HL-60 (cell line): ENCODE measurements around the gene NFYC.

Experiments used
- DNase-seq, 2 experiments: peaks; one replicate each; pipeline ENCODE4 v3.0.0-alpha.2; 2010 to 2020; ENCODE audit warnings: low read depth in 1 of 2, low spot score in 1 of 2
- H3K27ac ChIP-seq: fragments of 250-450 bp; sonication (Bioruptor Pico); replicated peaks from 2 replicates; pipeline ENCODE4 v1.5.1; 2020; ENCODE audit warnings: mild to moderate bottlenecking, moderate library complexity
- H3K27me3 ChIP-seq: fragments of 250-450 bp; sonication (Bioruptor Pico); 2 replicates; pipeline ENCODE4 v1.5.1; 2021; ENCODE audit warnings: mild to moderate bottlenecking, moderate library complexity; ENCODE audit not compliant: insufficient read depth, poor library complexity, severe bottlenecking
- H3K4me3 ChIP-seq: replicated peaks from 2 replicates; pipeline ENCODE4 v1.5.1; 2011; ENCODE audit warnings: mild to moderate bottlenecking, control low read depth, low read length; ENCODE audit not compliant: insufficient read depth
- GABPA ChIP-seq: IDR thresholded peaks from 2 replicates; pipeline ENCODE4 v1.6.1; 2012; ENCODE audit warnings: low read depth
- POLR2AphosphoS5 ChIP-seq: IDR thresholded peaks from 2 replicates; pipeline ENCODE4 v1.6.1; 2012; ENCODE audit warnings: low read depth
- SPI1 ChIP-seq: IDR thresholded peaks from 2 replicates; pipeline ENCODE4 v1.6.1; 2012; ENCODE audit warnings: low read depth, mild to moderate bottlenecking, borderline replicate concordance
- TF ChIP-seq, protein P1 (sequence below): IDR thresholded peaks from one replicate; pipeline ENCODE4 v1.5.1; 2011; ENCODE audit warnings: low read length, control low read depth, inconsistent platforms; ENCODE audit not compliant: insufficient read depth
- TF ChIP-seq, protein P2 (sequence below): IDR thresholded peaks from 2 replicates; pipeline ENCODE4 v1.6.1; 2012; ENCODE audit warnings: low read depth; ENCODE audit not compliant: insufficient replicate concordance

NFYC gene

DNA sequence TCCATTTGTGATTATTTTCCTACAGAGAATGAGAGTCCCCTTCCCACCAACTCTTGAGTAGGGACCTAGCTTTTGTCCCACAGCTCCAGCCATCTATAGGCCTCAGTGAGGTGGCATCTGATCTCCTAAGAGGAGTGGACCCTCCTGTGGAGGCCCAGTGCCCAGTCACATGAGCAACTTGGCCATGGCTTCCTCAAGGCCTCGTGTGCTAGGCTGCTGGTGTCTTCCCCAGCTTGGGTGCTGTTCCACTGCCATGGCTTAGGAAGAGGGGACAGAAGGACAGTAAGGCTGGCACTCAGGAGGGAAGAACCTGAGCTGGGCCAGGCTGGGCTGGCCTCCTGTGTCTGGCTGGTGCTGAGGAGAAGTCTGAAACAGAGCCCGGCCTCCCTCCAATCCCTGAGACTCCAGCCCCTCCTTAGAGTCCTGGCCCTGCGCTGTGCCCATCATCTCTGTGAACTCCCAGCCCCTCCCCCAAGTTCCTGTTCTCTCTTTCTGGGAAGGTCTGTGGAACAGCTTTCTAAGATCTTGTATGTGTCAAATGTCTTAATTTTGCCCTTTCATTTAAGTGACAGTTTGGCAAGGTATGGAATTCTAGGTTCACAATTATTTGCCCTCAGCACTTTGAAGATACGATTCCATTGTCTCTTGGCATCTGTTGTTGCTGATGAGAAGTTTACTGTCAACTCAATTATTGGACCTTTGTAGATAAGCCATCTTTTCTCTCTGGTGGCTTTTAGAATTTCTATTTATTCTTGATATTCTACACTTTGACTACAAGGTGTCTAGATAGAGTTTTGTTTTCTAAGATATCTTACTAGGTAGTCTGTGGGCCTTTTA lies 85.0 kb downstream of the NFYC start:
- no peak for TF ChIP-seq GABPA
- no peak for TF ChIP-seq POLR2AphosphoS5
- TF ChIP-seq, protein P1, sequence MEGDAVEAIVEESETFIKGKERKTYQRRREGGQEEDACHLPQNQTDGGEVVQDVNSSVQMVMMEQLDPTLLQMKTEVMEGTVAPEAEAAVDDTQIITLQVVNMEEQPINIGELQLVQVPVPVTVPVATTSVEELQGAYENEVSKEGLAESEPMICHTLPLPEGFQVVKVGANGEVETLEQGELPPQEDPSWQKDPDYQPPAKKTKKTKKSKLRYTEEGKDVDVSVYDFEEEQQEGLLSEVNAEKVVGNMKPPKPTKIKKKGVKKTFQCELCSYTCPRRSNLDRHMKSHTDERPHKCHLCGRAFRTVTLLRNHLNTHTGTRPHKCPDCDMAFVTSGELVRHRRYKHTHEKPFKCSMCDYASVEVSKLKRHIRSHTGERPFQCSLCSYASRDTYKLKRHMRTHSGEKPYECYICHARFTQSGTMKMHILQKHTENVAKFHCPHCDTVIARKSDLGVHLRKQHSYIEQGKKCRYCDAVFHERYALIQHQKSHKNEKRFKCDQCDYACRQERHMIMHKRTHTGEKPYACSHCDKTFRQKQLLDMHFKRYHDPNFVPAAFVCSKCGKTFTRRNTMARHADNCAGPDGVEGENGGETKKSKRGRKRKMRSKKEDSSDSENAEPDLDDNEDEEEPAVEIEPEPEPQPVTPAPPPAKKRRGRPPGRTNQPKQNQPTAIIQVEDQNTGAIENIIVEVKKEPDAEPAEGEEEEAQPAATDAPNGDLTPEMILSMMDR = no peak
- TF ChIP-seq, protein P2, sequence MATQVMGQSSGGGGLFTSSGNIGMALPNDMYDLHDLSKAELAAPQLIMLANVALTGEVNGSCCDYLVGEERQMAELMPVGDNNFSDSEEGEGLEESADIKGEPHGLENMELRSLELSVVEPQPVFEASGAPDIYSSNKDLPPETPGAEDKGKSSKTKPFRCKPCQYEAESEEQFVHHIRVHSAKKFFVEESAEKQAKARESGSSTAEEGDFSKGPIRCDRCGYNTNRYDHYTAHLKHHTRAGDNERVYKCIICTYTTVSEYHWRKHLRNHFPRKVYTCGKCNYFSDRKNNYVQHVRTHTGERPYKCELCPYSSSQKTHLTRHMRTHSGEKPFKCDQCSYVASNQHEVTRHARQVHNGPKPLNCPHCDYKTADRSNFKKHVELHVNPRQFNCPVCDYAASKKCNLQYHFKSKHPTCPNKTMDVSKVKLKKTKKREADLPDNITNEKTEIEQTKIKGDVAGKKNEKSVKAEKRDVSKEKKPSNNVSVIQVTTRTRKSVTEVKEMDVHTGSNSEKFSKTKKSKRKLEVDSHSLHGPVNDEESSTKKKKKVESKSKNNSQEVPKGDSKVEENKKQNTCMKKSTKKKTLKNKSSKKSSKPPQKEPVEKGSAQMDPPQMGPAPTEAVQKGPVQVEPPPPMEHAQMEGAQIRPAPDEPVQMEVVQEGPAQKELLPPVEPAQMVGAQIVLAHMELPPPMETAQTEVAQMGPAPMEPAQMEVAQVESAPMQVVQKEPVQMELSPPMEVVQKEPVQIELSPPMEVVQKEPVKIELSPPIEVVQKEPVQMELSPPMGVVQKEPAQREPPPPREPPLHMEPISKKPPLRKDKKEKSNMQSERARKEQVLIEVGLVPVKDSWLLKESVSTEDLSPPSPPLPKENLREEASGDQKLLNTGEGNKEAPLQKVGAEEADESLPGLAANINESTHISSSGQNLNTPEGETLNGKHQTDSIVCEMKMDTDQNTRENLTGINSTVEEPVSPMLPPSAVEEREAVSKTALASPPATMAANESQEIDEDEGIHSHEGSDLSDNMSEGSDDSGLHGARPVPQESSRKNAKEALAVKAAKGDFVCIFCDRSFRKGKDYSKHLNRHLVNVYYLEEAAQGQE = no peak
- TF ChIP-seq SPI1 = no peak
- no peak for DNase-seq

DNA sequence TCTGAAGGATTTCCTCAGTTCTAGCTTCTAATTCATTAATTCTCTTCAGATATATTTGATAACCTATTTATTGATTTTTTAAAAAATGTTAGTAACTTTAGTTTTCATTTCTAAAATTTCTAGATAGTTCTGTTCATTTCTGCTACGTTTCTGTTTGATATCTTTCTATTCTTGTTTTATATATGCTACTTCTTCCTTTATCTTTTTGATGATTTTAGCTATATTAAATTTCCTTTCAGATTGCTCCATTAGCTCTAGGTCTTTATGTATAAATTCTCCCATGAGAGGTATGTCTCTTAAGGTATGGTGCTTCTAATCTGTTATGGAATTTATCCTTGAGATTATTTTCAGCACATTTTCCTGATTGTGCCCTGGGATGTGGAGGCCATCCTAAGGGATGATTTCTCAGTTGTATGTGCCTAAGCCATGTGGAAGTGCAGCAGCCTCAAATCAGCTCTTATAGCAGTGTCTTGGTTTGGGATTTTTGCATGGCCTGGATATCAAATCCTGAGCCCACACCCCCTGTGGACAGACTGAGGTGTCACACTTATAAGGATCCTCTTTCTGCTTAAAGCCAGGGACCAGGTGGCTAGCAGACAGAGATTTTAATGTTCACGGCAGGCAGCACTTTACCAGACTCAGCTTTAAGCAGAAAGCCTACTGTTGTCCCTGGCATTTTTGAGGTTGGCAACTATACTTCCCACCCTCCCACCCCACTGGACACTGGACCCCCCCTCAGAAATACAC lies 85.9 kb downstream of the NFYC start:
- no peak for DNase-seq
- TF ChIP-seq SPI1 (no peak), POLR2AphosphoS5 (no peak), GABPA (no peak)
- TF ChIP-seq, protein P1 = no peak
- TF ChIP-seq, protein P2 = no peak
- Histone ChIP-seq H3K27me3 (peaks cover 2% of the 10 kb centered on the region), H3K27ac (no peak overlapping the region), H3K4me3 (no peak overlapping the region)

More for the DNA sequence above, 85.0 kb downstream of the NFYC start:
- H3K4me3 ChIP-seq = no peak overlapping the region
- H3K27me3 ChIP-seq = no peaks in the 10 kb centered on the region
- no peak overlapping the region for H3K27ac ChIP-seq

DNA sequence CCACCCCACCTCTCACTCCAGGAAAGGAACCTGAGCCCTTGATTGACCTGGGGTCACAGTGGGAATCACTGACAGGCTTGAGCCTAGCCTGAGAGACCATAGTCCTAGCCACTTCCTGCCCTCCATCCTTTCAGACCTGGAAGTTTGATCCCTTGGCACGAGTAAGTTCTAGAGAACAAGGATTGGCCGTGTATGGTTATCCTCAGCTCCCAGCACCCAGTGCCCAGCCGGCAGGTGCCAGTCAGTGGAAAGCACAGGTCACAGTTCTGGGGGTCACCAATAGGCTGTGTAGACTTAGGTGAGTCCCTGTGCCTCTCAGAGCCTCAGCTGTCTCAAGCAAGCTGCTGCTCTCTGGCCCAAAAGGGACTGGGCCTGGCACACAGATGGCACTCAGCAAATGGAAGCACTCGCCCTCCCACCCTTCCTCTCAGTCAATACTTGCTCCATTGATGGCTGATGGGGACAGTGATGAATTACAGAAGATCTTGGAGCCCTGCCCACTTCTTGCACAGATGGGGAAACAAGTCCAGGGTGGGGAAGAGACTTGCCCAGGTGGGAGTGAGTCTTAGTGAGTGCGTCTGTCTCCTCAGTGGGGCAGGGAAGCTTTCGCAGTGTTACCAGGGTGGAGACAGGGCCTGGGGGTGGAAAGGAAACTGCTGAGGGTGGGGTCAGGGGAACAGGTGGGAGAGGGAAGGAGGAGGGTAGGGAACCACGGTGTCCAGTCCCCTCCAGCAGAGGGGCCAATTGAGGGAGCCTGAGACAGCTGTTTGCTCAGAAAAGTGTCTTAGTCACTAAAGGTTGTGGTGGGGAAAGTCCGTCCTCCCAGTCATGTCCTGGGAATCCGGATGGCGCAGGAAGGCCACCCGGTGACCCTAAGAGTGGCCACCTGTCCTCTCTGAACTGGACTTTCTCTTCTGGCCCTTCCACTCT lies 89.4 kb downstream of the NFYC start:
- DNase-seq = no peak
- no peak overlapping the region for H3K27ac ChIP-seq
- no peak overlapping the region for H3K4me3 ChIP-seq
- H3K27me3 ChIP-seq = peaks cover 6% of the 10 kb centered on the region
- TF ChIP-seq, protein P2 = no peak
- TF ChIP-seq POLR2AphosphoS5 (no peak), SPI1 (no peak), GABPA (no peak)
- TF ChIP-seq, protein P1 = no peak
